ENCODE data around the gene IQCH. TPM values are rescaled to one million over a fixed set of nuclear protein-coding genes. Genes with fewer than 3 reads are reported as not detected.

The IQCH gene
- total RNA-seq, 4 donors from 2014 or later = 0.66 to 3.0 (median 2.0) TPM

- no peaks in the 10 kb centered on the region for H3K27me3 ChIP-seq
- H3K9me3 ChIP-seq = no peaks in the 10 kb centered on the region
- no peaks in the 10 kb centered on the region for H3K4me1 ChIP-seq
- no peak overlapping the region for H3K4me3 ChIP-seq
- peaks cover 0 to 16% (median 0%) of the 10 kb centered on the region in 3 donors for H3K36me3 ChIP-seq
- H3K27ac ChIP-seq = no peak overlapping the region
- TF ChIP-seq, protein P1, sequence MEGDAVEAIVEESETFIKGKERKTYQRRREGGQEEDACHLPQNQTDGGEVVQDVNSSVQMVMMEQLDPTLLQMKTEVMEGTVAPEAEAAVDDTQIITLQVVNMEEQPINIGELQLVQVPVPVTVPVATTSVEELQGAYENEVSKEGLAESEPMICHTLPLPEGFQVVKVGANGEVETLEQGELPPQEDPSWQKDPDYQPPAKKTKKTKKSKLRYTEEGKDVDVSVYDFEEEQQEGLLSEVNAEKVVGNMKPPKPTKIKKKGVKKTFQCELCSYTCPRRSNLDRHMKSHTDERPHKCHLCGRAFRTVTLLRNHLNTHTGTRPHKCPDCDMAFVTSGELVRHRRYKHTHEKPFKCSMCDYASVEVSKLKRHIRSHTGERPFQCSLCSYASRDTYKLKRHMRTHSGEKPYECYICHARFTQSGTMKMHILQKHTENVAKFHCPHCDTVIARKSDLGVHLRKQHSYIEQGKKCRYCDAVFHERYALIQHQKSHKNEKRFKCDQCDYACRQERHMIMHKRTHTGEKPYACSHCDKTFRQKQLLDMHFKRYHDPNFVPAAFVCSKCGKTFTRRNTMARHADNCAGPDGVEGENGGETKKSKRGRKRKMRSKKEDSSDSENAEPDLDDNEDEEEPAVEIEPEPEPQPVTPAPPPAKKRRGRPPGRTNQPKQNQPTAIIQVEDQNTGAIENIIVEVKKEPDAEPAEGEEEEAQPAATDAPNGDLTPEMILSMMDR (IDR thresholded peaks at IDR 0.05) = peak; percentile 78 to 91 (median 83)
- no peak for TF ChIP-seq EP300 (IDR thresholded peaks at IDR 0.05)
- no peak for TF ChIP-seq POLR2A (IDR thresholded peaks at IDR 0.05)
- DNase-seq (ENCODE audit: low spot score in 2 of 2) = peak; percentile 69 to 88
- WGBS, 2 donors = 25 to 28% methylated on average over 8 of the region's 8 CpGs
These were observed 202.3 kb downstream of the IQCH start for GRCh38 chr15:67456677-67457529.

DNA sequence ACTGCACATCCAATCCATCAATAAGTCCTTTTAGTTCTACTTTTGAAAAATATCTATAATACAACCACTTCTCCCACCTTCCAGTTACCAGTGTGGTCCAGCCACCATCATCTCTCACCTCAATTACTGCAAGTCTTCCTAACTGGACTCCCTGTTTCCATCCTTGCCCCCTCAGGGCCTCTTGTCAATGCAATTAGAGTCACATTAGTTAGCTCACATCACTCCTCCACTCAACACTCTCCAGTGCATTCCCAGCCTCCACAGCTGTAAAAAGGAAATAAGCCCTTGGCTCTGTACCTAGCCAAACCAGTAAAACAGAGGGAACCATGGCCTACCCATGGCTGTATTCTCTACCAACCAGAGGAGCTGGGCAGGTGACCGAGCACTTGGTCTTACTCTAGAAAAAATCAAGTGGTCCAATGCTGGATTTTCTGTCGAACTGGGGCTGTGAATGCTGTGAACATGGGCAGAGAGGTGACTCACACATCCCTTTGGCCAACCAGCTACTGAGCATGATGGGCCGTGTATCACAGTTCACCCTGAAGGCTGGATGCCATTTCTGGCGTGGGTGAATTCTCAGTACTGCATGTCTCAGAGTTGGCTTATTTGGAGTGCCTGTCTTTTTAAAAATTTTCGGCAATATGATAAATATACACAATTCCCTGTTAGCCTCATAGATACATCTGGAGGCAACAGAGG lies 203.9 kb downstream of the IQCH start:
- no peak for DNase-seq (ENCODE audit: low spot score in 2 of 2)
- Histone ChIP-seq H3K27ac (no peak overlapping the region), H3K4me1 (no peaks in the 10 kb centered on the region), H3K27me3 (no peaks in the 10 kb centered on the region), H3K9me3 (no peaks in the 10 kb centered on the region), H3K36me3 (peaks cover 0 to 14% (median 0%) of the 10 kb centered on the region in 3 donors), H3K4me3 (no peak overlapping the region)
- WGBS, 2 donors = 87 to 91% methylated on average over 5 of the region's 5 CpGs
- no peak for TF ChIP-seq EP300 (IDR thresholded peaks at IDR 0.05)
- TF ChIP-seq, protein P1 (IDR thresholded peaks at IDR 0.05) = no peak
- TF ChIP-seq POLR2A (IDR thresholded peaks at IDR 0.05) = no peak

DNA sequence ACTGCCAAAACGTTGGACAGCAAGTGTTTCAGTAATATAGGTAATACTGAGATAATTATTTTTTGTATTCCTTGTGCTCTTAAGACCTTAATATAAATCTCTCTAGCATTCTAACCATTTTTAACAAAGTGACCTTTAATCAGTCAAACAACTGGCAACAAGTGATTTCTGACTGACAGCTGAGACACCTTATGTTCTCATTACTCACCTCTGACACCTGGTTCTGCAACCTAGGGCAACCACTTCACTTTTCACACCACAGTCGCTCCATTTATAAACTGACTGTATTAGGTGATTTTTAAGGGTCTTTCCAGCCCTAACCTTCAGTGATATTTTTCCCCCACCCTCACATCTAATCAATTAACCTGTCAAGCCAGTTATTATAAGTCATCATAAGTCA lies 205.9 kb downstream of the IQCH start:
- no peak for DNase-seq (ENCODE audit: low spot score in 2 of 2)
- H3K27me3 ChIP-seq = no peaks in the 10 kb centered on the region
- no peak overlapping the region for H3K4me3 ChIP-seq
- H3K27ac ChIP-seq = no peak overlapping the region
- TF ChIP-seq, protein P1 (IDR thresholded peaks at IDR 0.05) = no peak
- TF ChIP-seq POLR2A (IDR thresholded peaks at IDR 0.05) (no peak), EP300 (IDR thresholded peaks at IDR 0.05) (no peak)
- H3K4me1 ChIP-seq = no peaks in the 10 kb centered on the region
- 75 to 82% methylated on average over 2 of the region's 2 CpGs for WGBS, 2 donors
- no peaks in the 10 kb centered on the region for H3K9me3 ChIP-seq
- peaks cover 0 to 8% (median 0%) of the 10 kb centered on the region in 3 donors for H3K36me3 ChIP-seq

- TF ChIP-seq POLR2A (IDR thresholded peaks at IDR 0.05) (no peak), EP300 (IDR thresholded peaks at IDR 0.05) (no peak)
- TF ChIP-seq, protein P1 (IDR thresholded peaks at IDR 0.05) = no peak
- 92 to 98% methylated on average over 6 of the region's 6 CpGs for WGBS, 2 donors
- Histone ChIP-seq H3K4me1 (no peaks in the 10 kb centered on the region), H3K9me3 (no peaks in the 10 kb centered on the region), H3K4me3 (no peak overlapping the region), H3K27me3 (no peaks in the 10 kb centered on the region), H3K36me3 (peaks cover 0 to 18% (median 0%) of the 10 kb centered on the region in 3 donors), H3K27ac (no peak overlapping the region)
- DNase-seq (ENCODE audit: low spot score in 2 of 2) = no peak
These were observed 207.1 kb downstream of the IQCH start for GRCh38 chr15:67461735-67462134.

DNA sequence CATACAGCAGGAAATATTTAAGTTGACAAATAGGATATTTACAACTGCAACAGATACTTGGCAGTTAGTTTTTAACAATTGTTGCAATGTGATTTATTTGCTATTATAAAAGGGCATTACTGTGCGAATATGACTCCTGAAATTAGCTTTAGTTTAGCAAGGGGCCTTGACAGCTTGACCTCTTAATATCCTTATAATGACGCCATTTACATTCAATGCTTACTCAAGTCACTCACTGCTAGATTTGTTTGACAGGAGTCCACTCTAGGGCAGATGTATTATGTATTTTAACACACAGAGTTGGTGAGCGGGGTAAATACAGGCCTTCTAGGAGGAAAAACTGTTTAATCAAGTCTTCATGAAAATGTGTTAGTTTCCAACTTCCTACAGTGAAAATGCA lies 208.3 kb downstream of the IQCH start:
- no peak overlapping the region for H3K27ac ChIP-seq
- no peak for DNase-seq (ENCODE audit: low spot score in 2 of 2)
- TF ChIP-seq, protein P1 (IDR thresholded peaks at IDR 0.05) = no peak
- TF ChIP-seq EP300 (IDR thresholded peaks at IDR 0.05) (no peak), POLR2A (IDR thresholded peaks at IDR 0.05) (no peak)

More for the DNA sequence above, 208.3 kb downstream of the IQCH start:
- no peaks in the 10 kb centered on the region for H3K27me3 ChIP-seq
- no peaks in the 10 kb centered on the region for H3K9me3 ChIP-seq
- no peak overlapping the region for H3K4me3 ChIP-seq
- no peaks in the 10 kb centered on the region for H3K4me1 ChIP-seq
- H3K36me3 ChIP-seq = peaks cover 0 to 18% (median 0%) of the 10 kb centered on the region in 3 donors
- 81 to 92% methylated on average over 3 of the region's 3 CpGs for WGBS, 2 donors

All from tibial nerve (tissue), 4 donors.